SU-DHL-6 (cell line): ENCODE measurements around the gene MCF2L2.

Experiments
- CTCF ChIP-seq: fragments of 200-600 bp; sonication (generic); IDR thresholded peaks from one replicate; pipeline ENCODE4 v1.5.1; 2017; ENCODE audit warnings: antibody characterized with exemption, mild to moderate bottlenecking, low read length, moderate library complexity; ENCODE audit not compliant: insufficient read depth, poor library complexity, severe bottlenecking
- EZH2phosphoT487 ChIP-seq: fragments of 200-600 bp; sonication (generic), shearing (Covaris generic); conservative IDR thresholded peaks from 2 replicates; pipeline ENCODE4 v1.6.1; 2018; ENCODE audit warnings: mild to moderate bottlenecking, antibody characterized with exemption, low read length, moderate library complexity, mixed read lengths

- TF ChIP-seq EZH2phosphoT487 (no peak), CTCF (no peak)
These were observed 129.7 kb downstream of the MCF2L2 start for GRCh38 chr3:183298701-183299153.
